IPS-15b (cell line): Measurements from ENCODE around the gene RBM15B.
"Not testable (repeated sequence)": the region's sequence is repeated elsewhere in the genome, so short reads cannot be mapped to it uniquely, and the experiment has no call there.

Experiments used
- H3K27me3 ChIP-seq: one replicate; pipeline ENCODE4 v1.6.1; 2013; ENCODE audit warnings: low read length; ENCODE audit not compliant: control insufficient read depth, insufficient read depth
- H3K36me3 ChIP-seq: one replicate; pipeline ENCODE4 v1.6.1; 2013; ENCODE audit warnings: low read length; ENCODE audit not compliant: control insufficient read depth, insufficient read depth
- H3K4me1 ChIP-seq: one replicate; pipeline ENCODE4 v1.6.1; 2013; ENCODE audit warnings: mild to moderate bottlenecking, low read length; ENCODE audit not compliant: control insufficient read depth, insufficient read depth
- H3K4me3 ChIP-seq: one replicate; pipeline ENCODE4 v1.5.1; 2013; ENCODE audit warnings: low read depth, low read length
- H3K9ac ChIP-seq: one replicate; pipeline ENCODE4 v1.6.1; 2013; ENCODE audit warnings: low read depth, mild to moderate bottlenecking, low read length
- H3K9me3 ChIP-seq: one replicate; pipeline ENCODE4 v1.6.1; 2013; ENCODE audit warnings: mild to moderate bottlenecking, low read length; ENCODE audit not compliant: control insufficient read depth, insufficient read depth

RBM15B gene

GRCh38 chr3:51387281-51387680 is 3.8 kb upstream of the RBM15B start:
- not testable (repeated sequence) for H3K4me3 ChIP-seq, H3K9ac ChIP-seq

GRCh38 chr3:51388286-51389029 is 2.6 kb upstream of the RBM15B start:
- Histone ChIP-seq H3K4me1 (peaks cover 14% of the 10 kb centered on the region), H3K4me3 (peak overlapping the region; percentile 8), H3K36me3 (peaks cover 30% of the 10 kb centered on the region), H3K9me3 (no peaks in the 10 kb centered on the region), H3K27me3 (no peaks in the 10 kb centered on the region), H3K9ac (no peak overlapping the region)

More at GRCh38 chr3:51387281-51387680, 3.8 kb upstream of the RBM15B start:
- Histone ChIP-seq H3K4me1 (peaks cover 12% of the 10 kb centered on the region), H3K36me3 (peaks cover 18% of the 10 kb centered on the region)
- not testable (repeated sequence) for H3K9me3 ChIP-seq, H3K27me3 ChIP-seq

- peaks cover 40% of the 10 kb centered on the region for H3K36me3 ChIP-seq
- no peak overlapping the region for H3K9ac ChIP-seq
- H3K9me3 ChIP-seq: no peaks in the 10 kb centered on the region
- H3K4me3 ChIP-seq: no peak overlapping the region
- no peaks in the 10 kb centered on the region for H3K27me3 ChIP-seq
- H3K4me1 ChIP-seq: peaks cover 10% of the 10 kb centered on the region
These were observed 1.5 kb upstream of the RBM15B start for GRCh38 chr3:51389423-51390183.

- H3K9me3 ChIP-seq: no peaks in the 10 kb centered on the region
- no peaks in the 10 kb centered on the region for H3K27me3 ChIP-seq
- peaks cover 48% of the 10 kb centered on the region for H3K36me3 ChIP-seq
- peak overlapping the region; percentile 49 for H3K4me3 ChIP-seq
- peaks cover 10% of the 10 kb centered on the region for H3K4me1 ChIP-seq
- H3K9ac ChIP-seq: peak overlapping the region; percentile 76
These were observed 625 bp upstream of the RBM15B start for GRCh38 chr3:51390246-51391074.

DNA sequence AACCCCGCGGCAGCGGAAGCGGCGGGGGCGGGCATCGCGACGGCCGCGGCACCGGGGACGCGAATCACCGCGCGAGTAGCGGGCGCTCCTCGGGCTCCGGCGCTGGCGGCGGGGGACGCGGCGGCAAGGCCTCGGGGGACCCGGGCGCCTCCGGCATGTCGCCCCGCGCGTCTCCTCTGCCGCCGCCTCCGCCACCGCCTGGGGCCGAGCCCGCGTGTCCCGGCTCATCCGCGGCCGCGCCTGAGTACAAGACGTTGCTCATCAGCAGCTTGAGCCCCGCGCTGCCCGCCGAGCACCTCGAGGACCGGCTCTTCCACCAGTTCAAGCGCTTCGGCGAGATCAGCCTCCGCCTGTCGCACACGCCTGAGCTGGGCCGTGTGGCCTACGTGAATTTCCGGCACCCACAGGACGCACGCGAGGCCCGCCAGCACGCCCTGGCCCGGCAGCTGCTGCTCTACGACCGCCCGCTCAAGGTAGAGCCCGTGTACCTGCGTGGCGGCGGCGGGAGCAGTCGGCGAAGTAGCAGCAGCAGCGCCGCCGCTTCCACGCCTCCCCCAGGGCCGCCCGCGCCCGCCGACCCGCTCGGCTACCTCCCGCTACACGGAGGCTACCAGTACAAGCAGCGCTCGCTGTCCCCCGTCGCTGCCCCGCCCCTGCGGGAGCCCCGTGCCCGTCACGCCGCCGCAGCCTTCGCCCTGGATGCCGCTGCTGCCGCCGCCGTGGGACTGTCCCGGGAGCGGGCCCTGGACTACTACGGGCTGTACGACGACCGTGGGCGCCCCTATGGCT is 675 bp downstream of the RBM15B start:
- H3K9me3 ChIP-seq: no peaks in the 10 kb centered on the region
- peaks cover 3% of the 10 kb centered on the region for H3K4me1 ChIP-seq
- peak overlapping the region; percentile 78 for H3K4me3 ChIP-seq
- peak overlapping the region; percentile 93 for H3K9ac ChIP-seq
- peaks cover 56% of the 10 kb centered on the region for H3K36me3 ChIP-seq
- H3K27me3 ChIP-seq: no peaks in the 10 kb centered on the region

DNA sequence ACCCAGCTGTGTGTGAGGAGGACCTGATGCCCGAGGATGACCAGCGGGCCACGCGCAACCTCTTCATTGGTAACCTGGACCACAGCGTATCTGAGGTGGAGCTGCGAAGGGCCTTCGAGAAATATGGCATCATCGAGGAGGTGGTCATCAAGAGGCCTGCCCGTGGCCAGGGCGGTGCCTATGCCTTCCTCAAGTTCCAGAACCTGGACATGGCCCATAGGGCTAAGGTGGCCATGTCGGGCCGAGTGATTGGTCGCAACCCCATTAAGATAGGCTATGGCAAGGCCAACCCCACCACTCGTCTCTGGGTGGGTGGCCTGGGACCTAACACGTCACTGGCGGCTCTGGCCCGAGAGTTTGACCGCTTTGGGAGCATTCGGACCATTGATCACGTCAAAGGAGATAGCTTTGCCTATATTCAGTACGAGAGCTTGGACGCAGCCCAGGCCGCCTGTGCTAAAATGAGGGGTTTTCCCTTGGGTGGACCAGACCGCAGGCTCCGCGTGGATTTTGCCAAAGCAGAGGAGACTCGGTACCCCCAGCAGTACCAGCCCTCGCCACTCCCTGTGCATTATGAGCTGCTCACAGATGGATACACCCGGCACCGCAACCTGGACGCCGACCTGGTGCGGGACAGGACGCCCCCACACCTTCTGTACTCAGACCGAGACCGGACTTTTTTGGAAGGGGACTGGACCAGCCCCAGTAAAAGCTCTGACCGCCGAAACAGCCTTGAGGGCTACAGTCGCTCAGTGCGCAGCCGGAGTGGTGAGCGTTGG is 1.5 kb downstream of the RBM15B start:
- Histone ChIP-seq H3K27me3 (no peaks in the 10 kb centered on the region), H3K9me3 (no peaks in the 10 kb centered on the region), H3K9ac (peak overlapping the region; percentile 93), H3K4me3 (peak overlapping the region; percentile 78), H3K36me3 (peaks cover 53% of the 10 kb centered on the region), H3K4me1 (peaks cover 3% of the 10 kb centered on the region)

- Histone ChIP-seq H3K9me3 (no peaks in the 10 kb centered on the region), H3K27me3 (no peaks in the 10 kb centered on the region), H3K4me3 (no peak overlapping the region), H3K4me1 (peaks cover 3% of the 10 kb centered on the region), H3K36me3 (peaks cover 48% of the 10 kb centered on the region), H3K9ac (no peak overlapping the region)
These were observed 2.0 kb downstream of the RBM15B start for GRCh38 chr3:51393134-51393495.

DNA sequence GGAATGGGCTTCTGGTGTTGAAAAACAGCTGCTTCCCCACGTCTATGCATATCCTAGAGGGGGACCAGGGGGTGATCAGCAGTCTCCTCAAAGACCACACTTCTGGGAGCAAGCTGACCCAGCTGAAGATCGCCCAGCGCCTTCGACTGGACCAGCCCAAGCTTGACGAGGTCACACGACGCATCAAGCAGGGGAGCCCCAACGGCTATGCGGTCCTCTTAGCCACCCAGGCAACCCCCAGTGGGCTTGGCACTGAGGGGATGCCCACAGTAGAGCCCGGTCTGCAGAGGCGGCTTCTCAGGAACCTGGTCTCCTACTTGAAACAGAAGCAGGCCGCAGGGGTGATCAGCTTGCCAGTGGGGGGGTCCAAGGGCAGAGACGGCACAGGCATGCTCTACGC is 2.5 kb downstream of the RBM15B start:
- H3K36me3 ChIP-seq: peaks cover 47% of the 10 kb centered on the region
- peaks cover 3% of the 10 kb centered on the region for H3K4me1 ChIP-seq
- no peaks in the 10 kb centered on the region for H3K27me3 ChIP-seq
- no peak overlapping the region for H3K4me3 ChIP-seq
- H3K9me3 ChIP-seq: no peaks in the 10 kb centered on the region
- H3K9ac ChIP-seq: no peak overlapping the region

- Histone ChIP-seq H3K4me3 (no peak overlapping the region), H3K4me1 (peaks cover 3% of the 10 kb centered on the region), H3K9me3 (no peaks in the 10 kb centered on the region), H3K27me3 (no peaks in the 10 kb centered on the region), H3K9ac (no peak overlapping the region), H3K36me3 (peaks cover 46% of the 10 kb centered on the region)
These were observed 3.5 kb downstream of the RBM15B start for GRCh38 chr3:51394541-51394940.

GRCh38 chr3:51395493-51396213 is 4.6 kb downstream of the RBM15B start:
- Histone ChIP-seq H3K36me3 (peaks cover 43% of the 10 kb centered on the region), H3K9me3 (no peaks in the 10 kb centered on the region), H3K4me3 (no peak overlapping the region), H3K27me3 (no peaks in the 10 kb centered on the region), H3K4me1 (peaks cover 3% of the 10 kb centered on the region), H3K9ac (no peak overlapping the region)
